Activated CD4-positive, CD25-positive, alpha-beta regulatory T cell treated with anti-CD3 and anti-CD28 coated beads, Interleukin-2, amount 50 U/mL, for 24 hours (primary cell): ENCODE results near the gene TPRX1.
A peak's percentile ranks its signal among the peaks of the same experiment; 100 is the strongest.
"Not testable (repeated sequence)": the region's sequence is repeated elsewhere in the genome, so short reads cannot be mapped to it uniquely, and the experiment has no call there.

Experiments used
- ATAC-seq, 2 donors: fragments of 150-1000 bp; cut with Tn5 transposase; one replicate each; pipeline ENCODE4 v1.10.0; 2021; ENCODE audit warnings: mild to moderate bottlenecking in 1 of 2, moderate library complexity in 1 of 2

TPRX1 gene

DNA sequence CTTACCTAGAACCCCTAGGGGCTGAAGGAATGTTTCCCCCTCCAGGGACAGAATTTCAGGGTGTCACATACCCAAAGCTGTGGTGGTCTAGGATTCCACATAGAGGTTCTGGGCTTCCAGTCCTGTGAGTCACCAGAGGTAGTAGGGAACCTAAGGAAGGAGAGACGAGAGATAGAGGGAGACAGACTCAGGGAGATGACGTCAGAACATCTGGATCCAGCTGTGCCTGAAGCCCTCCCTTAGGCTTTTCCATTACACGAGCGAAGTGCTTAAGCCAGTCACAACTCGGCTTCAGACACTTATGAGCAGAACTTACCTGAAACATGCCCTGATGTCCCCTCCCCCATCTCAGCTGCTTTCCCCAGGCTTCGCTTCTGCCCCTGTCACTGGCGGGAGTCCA lies 37.7 kb downstream of the TPRX1 start:
- ATAC-seq, result no peak

DNA sequence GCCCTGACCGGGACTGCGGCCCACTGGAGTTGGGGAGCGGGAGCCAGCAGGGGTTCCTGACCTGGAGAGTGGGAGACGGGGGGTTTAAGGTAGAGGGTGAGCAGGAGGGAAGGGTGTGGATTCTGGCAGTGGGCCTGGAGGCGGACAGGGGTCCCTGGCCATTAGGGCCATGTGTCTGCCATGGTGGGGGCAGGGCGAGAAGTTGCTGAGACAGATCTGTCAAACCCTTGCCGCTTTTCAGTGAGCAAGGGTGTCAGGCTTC lies 38.1 kb downstream of the TPRX1 start:
- ATAC-seq, result no peak

DNA sequence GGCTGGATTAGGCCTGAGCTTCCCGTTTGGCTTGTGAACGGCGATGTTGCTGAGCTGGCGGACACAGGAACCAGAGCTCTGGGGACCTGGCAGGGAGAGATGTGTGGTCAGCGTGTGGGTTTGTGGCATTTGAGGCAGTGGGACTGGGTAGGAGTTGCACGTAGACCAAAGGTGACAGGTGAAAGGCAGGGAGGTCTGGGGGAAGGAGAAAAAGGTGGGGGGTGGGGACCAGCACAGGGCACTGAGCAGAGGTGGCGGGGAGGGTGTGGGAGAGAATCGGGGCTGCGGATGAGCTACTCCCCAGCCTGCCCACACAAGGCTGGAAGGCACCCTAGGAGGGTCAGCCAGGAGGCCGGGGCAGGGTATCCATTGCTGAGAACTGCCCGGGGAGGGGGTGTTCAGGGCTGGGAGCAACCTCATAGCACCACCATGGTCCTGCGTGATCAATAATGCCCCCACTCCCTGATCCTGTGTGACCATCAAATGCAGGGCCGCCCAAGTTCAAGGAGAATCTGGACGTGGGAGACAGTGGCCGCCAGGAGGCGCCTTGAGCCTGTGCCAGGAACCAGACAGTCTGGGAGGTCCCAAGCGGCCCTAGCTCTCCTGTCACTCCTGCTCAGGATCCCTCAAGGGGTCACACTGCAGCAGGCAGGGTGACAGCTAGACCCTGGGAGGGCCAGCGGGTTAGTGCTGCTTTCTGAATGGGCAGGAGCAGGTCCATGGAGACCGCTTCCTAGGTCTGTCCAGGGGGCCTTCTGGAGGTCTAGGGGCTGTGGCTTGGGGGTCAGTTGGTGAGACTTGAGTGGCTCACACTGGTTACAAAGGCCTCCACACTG lies 38.6 kb downstream of the TPRX1 start:
- ATAC-seq, result peak; percentile 40 to 44

DNA sequence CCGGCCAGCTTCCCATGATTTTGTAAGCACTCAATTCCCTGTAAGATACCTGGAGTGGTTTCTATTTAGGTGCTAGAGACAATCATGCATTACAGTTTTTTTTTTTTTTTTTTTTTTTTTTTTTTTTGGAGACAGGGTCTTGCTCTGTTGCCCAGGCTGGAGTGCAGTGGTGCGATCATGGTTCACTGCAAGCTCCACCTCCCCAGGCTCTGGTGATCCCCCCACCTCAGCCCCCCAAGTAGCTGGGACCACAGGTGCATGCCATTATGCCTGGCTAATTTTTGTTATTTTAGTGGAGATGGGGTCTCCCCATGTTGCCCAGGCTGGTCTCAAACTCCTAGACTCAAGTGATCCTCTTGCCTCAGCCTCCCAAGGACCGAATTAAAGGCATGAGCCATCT lies 39.6 kb downstream of the TPRX1 start:
- ATAC-seq, result not testable (repeated sequence)

DNA sequence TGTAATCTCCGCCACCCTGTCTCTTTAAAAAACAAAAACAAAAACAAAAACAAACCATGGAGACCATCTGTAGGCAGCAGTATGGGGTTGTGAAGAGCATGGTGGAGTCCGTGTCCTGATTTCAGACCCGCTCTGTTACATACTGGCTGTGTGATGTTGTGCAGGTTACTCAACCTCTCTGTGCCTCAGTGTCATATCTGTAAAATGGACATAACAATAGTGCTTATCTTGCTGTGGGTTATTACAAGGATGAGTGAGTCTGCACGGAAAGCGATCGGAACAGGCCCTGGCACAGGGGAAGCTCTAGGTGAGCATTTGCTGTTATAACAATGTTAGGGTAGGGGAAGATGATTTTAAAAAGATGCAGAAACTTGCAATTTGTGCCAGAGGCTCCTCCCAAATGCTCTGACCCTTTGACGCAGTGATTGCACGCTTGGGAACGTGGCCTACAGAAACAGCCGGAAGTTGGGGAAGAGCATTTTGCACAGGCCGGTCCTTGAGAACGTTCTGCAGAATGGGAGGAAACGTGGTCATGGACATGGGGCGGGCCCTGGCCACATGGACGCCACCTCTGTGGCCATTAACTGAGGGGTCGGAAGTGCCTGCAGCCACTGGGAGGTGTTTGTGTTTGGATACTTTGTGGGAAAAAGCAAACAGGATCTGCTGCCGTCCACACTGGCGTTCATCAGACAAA lies 41.6 kb downstream of the TPRX1 start:
- ATAC-seq, result no peak

DNA sequence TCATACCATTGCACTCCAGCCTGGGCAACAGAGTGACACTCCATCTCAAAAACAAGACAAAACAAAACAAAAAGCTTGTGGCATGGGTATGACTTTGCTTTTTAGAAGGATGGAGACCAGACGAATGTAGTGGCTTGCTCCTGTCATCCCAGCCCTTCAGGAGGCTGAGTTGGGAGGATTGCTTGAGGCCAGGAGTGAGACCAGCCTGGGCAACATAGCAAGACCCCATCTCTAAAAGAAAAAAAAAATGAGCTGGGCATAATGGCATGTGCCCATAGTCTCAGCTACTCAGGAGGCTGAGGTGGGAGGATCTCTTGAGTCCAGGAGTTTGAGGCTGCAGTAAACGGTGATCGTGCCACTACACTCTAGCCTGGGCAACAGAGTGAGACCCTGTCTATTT lies 42.2 kb downstream of the TPRX1 start:
- ATAC-seq, result no peak

DNA sequence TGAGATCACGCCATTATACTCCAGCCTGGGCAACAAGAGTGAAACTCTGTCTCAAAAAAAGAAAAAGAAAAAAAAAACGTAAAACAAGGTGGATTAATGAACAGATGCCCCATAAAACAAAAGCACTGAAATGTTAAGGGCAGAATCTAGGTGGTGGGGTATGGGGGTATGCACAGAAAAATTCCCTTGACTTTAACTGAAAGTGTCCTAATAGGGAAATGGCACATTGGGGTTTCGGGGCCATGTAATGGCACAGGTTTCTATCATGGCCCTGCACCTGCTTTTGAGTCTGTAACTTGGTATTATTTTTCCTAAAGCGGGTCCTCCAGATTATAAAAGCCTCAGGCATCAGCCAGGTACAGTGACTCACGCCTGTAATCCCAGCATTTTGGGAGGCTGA lies 42.8 kb downstream of the TPRX1 start:
- ATAC-seq, result no peak

DNA sequence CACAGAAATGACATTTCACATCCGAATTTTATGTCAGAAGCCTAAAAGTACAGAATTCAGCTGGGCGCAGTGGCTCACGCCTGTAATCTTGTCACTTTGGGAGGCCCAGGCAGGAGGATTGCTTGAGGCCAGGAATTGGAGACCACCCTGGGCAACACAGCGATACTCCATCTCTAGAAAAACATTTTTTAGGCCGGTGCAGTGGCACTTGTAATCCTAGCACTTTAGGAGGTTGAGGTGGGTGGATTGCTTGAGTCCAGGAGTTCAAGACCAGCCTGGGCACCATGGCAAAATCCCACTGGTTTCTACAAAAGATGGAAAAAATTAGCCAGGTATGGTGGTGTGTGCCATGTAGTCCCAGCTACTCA lies 43.7 kb downstream of the TPRX1 start:
- ATAC-seq, result no peak

DNA sequence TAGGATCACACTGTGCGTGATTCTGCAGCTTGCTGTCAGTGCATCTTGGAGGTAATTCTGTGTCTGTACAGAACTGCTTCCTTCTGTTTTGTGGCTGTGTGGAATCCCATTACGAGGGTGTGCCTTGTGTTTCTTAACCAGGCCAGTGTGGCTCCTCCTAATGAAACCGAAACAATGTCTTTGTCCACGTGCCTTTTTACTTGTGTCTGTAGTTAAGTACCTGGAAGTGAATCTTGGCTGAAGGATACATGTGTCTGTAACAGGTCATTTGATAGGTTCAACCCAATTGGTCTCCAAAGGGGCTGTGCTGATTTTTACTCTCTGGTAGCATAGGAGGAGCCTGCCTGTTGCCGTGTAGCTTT lies 45.9 kb downstream of the TPRX1 start:
- no peak for ATAC-seq

DNA sequence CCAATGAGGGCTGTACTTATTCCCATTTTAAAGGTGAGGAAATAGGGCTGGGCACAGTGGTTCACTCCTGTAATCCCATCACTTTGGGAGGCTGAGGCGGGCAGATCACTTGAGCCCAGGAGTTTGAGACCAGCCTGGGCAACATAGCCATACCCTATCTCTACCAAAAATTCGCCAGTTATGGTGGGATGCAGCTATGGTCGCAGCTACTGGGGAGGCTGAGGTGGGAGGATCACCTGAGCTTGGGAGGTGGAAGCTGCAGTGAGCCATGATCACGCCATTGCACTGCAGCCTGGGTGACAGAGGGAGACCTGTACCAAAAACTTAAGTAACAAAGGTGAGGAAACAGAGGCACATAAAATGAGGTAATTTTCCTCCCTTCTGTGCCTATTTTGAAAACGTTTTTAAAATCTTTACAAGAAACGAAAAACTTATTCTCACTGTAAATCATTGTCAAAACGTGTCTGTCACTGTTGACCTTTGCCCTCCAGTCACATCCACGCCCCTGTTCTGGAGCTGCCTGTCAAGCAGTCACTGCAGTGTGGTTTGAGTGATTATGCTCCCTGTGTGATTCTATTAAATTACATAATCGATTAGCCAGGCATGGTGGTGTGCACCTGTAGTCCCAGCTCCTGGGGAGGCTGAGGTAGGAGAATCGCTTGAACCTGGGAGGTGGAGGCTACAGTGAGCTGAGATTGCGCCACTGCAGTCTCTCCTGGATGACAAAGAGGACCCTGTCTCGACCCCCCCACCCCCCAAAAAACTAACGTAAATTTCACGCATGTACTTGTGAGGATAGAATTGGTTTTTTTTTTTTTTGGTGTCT lies 46.5 kb downstream of the TPRX1 start:
- ATAC-seq, result no peak

DNA sequence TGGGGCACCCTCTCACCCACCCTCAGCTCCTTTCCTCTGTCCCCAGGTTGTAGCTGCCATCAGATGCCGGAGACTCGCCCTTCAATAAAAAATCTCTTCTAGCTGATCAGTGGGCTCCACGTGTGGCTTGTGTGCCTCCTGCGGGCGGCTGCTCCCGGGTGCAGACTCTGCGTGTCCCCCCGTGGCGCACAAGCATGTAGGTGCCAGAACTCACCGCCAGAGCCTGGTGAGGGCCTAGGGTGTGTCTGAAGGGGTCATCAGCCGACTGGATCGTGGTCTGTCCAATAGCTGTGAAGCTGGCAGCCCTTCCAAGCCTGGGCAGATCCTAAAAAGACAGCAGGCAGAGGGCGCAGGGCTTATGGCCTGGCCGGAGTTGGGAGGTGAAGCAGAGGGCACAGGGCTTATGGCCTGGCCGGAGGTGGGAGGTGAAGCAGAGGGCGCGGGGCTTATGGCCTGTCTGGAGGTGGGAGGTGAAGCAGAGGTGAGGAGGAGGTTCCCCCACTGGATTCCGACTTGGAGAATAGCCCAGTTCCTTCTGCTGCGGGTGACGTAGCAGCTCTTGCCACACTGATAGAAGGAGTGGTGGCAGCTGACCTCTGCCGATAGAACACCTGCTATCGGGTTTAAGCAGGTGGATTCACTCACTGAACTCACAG lies 47.3 kb downstream of the TPRX1 start:
- no peak for ATAC-seq

DNA sequence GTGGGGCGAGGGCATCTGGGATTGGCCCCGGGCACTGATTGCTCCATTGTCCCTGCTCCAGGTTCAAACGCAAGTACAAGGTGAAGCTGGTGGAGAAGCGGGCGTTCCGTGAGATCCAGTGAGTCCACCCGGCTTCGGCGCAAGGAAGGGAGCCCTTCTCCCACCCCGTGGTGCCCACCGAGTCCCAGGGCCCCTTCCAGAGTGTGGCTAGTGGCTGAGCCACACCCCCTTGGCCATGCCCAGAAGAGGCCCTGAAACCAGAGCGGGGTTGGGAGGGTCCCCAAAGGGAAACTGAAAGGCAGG lies 47.8 kb downstream of the TPRX1 start:
- no peak for ATAC-seq

DNA sequence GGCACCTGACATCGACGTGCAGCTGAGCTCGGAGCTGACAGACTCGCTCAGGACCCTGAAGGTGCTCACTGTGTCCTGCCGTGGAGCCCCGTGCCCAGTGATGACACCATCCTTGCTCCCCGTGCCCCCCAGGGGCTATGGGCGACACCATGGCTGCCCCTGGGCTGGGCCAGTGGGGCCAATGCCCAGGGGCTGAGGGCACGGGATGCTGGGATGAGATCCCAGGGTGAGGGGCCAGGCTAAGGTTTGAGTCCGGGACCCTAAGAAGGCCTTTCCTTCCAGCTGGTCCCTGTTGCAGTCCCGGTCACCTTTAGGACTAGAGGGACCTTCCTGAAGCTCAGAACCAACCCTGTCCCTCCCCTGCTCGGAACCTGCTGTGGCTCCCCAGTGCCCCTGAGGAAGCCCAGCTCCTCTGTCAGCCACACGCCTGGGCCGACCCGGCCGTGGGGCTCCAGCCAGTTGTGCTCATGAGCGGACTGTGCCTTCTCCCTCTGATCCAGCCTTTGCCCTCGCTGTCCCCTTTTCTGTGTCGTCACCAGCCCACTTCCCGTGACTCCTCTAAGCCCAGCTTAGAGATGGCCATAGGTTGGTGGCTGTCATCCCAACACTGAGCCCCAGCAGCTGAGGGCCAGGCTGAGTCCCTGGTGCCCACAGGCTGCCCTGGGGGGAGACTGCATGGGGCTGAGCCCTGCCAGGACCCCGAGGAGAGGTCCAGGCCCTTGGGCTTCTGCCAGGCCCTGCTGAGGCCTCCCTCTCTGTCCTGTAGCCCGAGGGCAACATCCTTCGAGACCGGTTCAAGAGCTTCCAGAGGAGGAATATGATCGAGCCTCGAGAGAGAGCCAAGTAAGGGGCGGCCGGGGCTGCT lies 48.4 kb downstream of the TPRX1 start:
- no peak for ATAC-seq

DNA sequence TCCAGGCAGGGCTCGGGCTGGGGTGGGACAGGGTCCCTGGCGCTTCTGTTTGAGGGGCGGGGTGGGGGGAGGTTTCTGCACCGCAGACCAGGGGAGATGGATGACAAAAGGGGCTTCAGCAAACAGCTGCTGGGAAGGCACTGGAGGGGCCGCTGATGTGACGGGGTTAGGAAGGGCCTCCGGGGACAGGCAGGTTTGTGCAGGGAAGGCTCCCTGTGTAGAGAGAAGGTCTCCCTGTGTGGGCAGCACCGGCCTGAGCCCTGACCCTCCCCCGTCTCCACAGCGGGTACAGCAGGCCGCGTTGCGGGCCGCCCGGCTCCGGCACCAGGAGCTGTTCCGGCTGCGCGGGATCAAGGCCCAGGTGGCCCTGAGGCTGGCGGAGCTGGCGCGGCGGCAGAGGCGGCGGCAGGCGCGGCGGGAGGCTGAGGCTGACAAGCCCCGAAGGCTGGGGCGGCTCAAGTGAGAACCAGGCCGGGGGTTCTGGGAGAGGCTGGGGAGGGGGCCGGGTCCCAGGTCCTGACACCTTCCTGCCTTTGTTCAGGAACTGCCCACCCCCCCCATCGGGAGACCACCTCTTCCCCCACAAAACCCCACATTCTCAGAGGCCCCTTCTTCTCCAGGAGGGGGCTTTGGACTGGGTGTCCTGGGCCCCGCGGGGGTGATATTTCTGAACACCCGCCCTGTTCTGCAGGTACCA lies 49.1 kb downstream of the TPRX1 start:
- no peak for ATAC-seq

DNA sequence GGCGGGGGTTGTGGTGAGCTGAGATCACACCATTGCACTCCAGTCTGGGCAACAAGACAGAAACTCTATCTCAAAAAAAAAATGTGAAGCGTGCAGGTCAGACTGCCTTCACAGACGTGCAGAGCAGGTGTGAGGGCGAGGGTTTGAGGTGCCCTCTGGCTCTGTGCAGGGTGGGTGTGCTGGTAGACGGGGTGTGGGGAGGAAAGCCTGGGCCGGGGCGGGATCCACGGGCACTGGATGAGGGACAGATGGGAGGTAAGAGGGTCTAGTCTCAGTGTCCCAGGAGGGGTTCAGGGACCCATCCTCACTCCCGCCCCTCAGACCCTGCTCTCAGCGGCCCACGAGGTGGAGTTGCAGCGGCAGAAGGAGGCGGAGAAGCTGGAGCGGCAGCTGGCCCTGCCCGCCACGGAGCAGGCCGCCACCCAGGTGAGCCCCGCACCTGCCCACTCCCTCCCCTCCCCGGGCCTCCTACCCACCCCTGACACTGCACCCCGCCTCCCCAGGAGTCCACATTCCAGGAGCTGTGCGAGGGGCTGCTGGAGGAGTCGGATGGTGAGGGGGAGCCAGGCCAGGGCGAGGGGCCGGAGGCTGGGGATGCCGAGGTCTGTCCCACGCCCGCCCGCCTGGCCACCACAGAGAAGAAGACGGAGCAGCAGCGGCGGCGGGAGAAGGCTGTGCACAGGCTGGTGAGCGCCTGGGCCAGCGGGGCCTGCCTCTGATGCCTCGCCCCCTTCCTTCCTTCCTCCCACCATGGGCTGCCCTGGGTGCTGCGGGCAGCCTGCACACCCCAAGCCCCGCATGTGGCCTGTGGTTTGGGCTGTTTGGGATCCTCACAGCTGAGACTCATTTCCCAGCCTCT lies 49.9 kb downstream of the TPRX1 start:
- ATAC-seq, result no peak

DNA sequence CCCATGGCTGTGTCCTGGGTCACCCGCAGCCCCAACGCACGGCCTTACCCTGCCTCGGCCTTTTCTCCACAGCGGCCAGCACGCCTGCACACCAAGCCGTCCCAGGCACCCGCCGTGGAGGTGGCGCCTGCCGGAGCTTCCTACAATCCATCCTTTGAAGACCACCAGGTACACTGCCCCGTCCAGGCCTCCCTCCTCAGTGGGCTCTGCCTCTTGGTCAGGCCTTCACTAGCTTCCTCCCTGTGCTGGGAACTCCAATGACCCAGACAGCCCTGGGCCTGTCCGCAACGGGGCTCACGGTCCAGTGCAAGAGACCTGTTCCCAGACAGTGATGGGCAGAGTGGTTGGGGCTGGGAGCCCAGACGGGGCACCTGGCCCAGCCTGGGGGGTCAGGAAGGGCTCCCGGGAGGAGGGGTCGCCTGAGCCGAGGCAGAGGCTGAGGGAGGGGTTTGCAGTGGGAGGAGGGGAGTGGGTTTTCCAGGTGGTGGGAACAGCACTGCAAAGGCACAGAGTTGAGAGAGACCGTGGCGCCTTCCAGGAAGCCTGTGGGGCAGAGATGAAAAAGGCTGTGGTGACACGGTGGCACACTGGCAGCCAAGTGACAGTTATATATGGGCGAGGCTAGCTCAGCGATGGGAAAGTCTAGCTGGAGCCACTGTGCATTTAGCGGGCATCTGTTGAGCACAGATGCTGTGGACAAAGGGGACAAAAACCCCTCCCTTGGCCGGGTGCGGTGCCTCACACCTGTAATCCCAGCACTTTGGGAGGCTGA lies 51.7 kb downstream of the TPRX1 start:
- ATAC-seq, result peak in 1 of 2 donors; percentile 7
